Measurements from ENCODE around the gene TRPM4.
"Not testable (repeated sequence)": the region's sequence is repeated elsewhere in the genome, so short reads cannot be mapped to it uniquely, and the experiment has no call there.

Gene TRPM4

DNA sequence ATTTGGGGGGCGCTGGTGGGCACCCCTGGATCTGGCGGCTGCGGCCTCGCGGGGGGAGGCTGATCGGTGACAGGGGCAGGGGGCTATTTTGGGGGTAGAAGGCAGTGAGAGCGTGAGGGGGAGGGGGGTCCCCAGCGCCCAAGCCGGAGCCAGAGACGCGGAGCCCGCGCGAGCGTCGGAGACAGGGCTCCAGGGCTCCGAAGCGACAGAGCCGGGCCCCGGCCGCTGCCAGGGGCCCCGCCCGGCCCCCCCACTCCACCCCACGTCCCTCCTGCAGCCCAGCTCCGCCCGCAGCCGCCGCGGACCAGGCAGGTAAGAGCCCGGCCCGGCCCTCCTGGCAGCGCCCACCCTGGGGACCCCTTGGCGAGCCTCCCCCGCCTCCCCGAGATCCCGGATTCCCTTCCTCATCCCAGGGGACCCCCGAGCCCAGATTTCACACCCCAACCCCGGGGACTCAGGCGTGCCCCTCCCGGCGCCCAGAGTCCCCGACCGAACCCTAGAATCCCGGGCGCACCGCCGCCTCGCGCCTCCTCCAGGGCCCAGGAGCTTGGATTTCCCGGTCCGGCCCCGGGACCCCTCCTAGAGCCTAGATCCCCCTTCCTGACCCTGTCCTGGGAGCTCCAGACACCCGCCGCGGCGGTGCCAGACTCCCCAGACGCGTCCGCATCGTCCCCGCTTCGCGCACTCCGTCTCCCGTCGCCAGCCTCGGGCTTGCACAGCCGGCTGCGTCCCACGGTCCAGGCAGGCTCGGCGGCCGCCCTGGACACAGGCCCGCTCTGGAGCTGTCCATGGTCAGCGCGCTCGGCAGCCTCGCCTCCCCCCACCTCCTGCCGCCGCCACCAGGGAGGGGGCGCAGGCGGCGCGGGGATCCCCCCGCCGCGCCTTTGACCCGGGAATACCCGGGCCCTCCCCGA lies 37.9 kb upstream of the TRPM4 start, which contains the start of gene PPFIA3:
PPFIA3 (plus strand) TSS at position 134 of the 914 bp plus-strand sequence. CDS start 8,330 bp downstream, outside the sequence.
- TF ChIP-seq, protein P1, sequence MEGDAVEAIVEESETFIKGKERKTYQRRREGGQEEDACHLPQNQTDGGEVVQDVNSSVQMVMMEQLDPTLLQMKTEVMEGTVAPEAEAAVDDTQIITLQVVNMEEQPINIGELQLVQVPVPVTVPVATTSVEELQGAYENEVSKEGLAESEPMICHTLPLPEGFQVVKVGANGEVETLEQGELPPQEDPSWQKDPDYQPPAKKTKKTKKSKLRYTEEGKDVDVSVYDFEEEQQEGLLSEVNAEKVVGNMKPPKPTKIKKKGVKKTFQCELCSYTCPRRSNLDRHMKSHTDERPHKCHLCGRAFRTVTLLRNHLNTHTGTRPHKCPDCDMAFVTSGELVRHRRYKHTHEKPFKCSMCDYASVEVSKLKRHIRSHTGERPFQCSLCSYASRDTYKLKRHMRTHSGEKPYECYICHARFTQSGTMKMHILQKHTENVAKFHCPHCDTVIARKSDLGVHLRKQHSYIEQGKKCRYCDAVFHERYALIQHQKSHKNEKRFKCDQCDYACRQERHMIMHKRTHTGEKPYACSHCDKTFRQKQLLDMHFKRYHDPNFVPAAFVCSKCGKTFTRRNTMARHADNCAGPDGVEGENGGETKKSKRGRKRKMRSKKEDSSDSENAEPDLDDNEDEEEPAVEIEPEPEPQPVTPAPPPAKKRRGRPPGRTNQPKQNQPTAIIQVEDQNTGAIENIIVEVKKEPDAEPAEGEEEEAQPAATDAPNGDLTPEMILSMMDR (IDR thresholded peaks at IDR 0.05; ENCODE audit: control extremely low read depth, extremely low read depth, low read depth, missing control alignments), result no peak
- POLR2A ChIA-PET, result interaction anchor here (0.5 to 1.2 kb wide), 3 partner anchors 126 to 233 kb away, joined by 4 to 5 read pairs (median 4); partner anchors contain the start of genes GYS1 and RUVBL2
- CTCF ChIA-PET, result interaction anchor here (0.8 to 1.8 kb wide), 5 partner anchors 10 to 79 kb away, joined by 3 to 7 read pairs (median 4); no protein-coding TSS in a partner anchor
- DNase-seq (ENCODE audit: extremely low spot score), result no peak

DNA sequence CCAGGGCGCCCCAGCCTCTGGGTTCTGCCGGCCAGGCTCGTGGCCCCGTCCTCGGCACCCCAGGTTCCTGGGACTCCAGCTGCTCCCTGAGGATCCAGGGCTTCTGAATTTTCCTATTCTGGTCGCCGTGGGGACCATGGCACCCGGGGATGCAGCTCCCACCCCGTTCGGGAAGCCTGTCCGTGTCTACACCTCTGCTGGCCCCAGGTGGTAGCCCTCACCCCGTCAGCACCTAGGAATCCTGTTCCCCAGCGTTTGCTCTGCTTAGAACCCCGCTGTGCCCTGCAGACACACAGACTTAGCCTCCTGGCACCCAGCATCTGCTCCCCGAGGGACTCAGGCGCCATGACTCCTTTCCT lies 37.3 kb upstream of the TRPM4 start:
- DNase-seq (ENCODE audit: extremely low spot score), result no peak
- ChIA-PET CTCF (interaction anchor here (0.8 to 1.9 kb wide), 6 partner anchors 9 to 78 kb away, joined by 3 to 7 read pairs (median 4); no protein-coding TSS in a partner anchor), POLR2A (interaction anchor here (0.5 to 1.2 kb wide), 2 partner anchors 127 to 233 kb away, joined by 4 read pairs; partner anchors contain the start of genes GYS1 and RUVBL2)
- TF ChIP-seq, protein P1 (IDR thresholded peaks at IDR 0.05; ENCODE audit: control extremely low read depth, extremely low read depth, low read depth, missing control alignments), result no peak

DNA sequence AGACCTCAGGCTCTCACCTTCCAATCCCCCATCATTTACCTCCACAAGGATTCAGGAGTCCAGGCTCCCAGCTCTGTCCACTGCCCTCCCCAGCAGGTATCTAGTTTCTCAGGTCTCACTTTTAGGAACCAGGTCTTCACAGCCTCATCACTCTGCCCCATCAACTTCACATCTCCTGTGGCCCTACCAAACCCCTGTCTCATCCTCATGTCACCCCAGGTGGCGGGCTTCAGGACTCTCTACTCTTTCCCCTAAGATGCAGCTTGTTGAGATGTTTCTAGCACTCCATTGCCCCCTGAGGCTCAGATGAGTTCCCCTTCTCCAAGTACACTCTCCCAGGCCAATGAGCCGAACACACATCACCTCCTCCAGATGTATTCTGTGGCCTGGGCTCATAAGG lies 36.7 kb upstream of the TRPM4 start:
- no peak for DNase-seq (ENCODE audit: extremely low spot score)
- ChIA-PET POLR2A (interaction anchor here (1.2 kb wide), 1 partner anchor 127 kb away, joined by 4 read pairs; the partner anchor contains the start of genes GYS1 and RUVBL2), CTCF (interaction anchor here (1.6 to 1.9 kb wide), 3 partner anchors 9 to 26 kb away, joined by 4 to 7 read pairs (median 6); no protein-coding TSS in a partner anchor)
- TF ChIP-seq, protein P1 (IDR thresholded peaks at IDR 0.05; ENCODE audit: control extremely low read depth, extremely low read depth, low read depth, missing control alignments), result no peak

DNA sequence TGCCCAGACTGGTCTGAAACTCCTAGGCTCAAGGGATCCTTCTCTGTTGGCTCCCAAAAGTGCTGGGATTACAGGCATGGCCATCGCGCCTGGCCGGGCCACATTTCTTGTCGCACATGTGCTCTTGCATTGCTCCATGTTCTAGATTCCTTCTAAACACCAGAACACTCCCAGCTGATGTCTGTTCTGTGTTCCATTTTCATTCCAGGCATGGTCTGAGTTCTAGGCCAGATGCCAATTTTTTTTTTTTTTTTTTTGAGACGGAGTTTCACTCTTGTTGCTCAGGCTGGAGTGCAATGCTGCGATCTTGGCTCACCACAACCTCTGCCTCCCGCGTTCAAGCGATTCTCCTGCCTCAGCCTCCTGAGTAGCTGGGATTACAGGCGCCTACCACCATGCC lies 35.8 kb upstream of the TRPM4 start:
- POLR2A ChIA-PET, result interaction anchor here (0.6 kb wide), 1 partner anchor 159 kb away, joined by 3 read pairs; no protein-coding TSS in a partner anchor
- CTCF ChIA-PET, result interaction anchor here (1.9 kb wide), 1 partner anchor 25 kb away, joined by 6 read pairs; no protein-coding TSS in a partner anchor
- DNase-seq (ENCODE audit: extremely low spot score), result not testable (repeated sequence)

DNA sequence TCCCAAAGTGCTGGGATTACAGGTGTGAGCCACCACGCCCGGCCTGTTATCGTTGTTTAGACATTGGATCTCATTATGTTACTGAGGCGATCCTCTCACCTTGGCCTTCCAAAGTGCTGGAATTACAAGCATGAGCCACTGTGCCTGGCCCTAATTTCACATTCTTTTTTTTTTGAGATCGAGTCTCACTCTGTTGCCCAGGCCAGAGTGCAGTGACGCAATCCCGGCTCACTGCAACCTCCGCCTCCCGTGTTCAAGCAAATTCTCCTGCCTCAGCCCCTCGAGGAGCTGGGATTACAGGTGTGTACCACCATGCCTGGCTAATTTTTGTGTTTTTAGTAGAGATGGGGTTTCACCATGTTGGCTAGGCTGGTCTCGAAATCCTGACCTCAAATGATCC lies 34.3 kb upstream of the TRPM4 start:
- CTCF ChIA-PET; DNase-seq (ENCODE audit: extremely low spot score); POLR2A ChIA-PET: not testable (repeated sequence)

DNA sequence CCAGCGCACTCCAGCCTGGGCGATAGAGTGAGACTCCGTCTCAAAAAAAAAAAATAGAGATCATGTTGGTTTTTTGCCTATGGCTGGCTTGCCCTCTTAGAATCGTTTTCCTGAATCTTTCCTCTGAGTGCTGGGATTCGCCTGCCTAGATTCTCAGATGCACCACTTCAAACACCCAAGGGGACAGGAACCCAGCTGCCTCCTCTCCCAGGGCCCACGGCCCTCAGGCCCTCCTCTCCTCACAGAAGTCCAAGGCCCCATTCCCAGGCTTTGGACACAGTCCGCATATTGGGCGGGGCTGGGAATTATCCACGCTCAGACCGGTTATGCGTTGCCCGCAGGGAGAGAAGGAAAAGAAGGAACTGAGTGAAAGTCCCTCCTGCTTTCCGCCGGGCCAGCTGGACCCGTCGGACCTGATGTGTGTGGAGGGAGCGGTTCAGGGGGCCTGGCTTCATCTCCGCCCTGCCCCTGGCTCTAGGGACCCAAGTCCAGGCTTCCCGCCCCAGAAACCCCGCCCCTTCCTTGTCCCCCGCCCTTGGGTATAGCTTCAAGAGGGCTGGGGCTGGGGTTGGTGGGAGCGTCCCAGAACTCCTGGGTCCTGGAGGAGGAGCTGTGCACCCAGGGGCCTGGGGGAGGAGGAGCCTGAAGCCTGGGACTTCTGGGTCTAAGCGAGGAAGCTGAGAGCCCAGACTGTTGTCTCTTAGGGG lies 32.4 kb upstream of the TRPM4 start:
- no peak for DNase-seq (ENCODE audit: extremely low spot score)
- ChIA-PET POLR2A (interaction anchor here (0.6 kb wide), 1 partner anchor 139 kb away, joined by 3 read pairs; no protein-coding TSS in a partner anchor), CTCF (interaction anchor here (0.6 to 1.8 kb wide), 3 partner anchors 10 to 224 kb away, joined by 3 to 7 read pairs (median 5); no protein-coding TSS in a partner anchor)
- TF ChIP-seq, protein P1 (IDR thresholded peaks at IDR 0.05; ENCODE audit: control extremely low read depth, extremely low read depth, low read depth, missing control alignments), result no peak

DNA sequence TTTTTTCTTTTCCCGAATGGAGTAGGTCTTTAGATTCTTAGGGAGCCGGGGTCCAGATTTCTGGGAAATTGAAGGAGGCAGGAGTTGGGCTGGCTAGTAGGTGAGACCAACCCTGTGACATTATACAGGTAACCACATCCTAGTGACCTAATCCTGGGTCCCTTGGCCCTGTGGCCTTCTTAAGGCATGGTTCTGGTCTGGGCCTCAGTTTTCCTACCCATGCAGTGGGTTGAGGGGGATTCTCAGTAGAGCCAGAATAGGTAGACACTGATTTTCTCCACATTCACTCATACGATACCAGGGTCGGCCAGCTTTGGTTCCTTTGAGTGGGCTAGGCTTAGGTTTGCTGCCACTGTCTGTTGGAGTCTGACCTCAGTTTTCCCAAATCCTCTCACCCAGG lies 31.0 kb upstream of the TRPM4 start:
- no peak for DNase-seq (ENCODE audit: extremely low spot score)
- ChIA-PET POLR2A (no interaction called here), CTCF (interaction anchor here (0.7 to 3.5 kb wide), 3 partner anchors 12 to 29 kb away, joined by 3 to 18 read pairs (median 15); partner anchors contain the start of gene LIN7B)
- TF ChIP-seq, protein P1 (IDR thresholded peaks at IDR 0.05; ENCODE audit: control extremely low read depth, extremely low read depth, low read depth, missing control alignments), result no peak

DNA sequence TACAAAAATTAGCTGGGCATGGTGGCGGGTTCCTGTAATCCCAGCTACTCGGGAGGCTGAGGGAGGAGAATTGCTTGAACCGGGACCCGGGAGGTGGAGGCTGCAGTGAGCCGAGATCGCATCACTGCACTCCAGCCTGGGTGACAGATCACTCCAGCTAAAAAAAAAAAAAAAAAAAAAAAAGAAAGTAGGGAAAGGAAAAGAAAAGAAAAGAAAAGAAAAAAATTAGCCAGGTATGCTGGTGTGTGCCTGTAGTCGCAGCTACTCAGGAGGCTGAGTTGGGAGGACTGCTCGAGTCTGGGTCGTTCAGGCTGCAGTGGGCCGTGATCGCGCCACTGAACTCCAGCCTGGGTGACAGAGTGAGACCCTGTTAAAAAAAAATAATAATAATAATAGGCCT lies 30.4 kb upstream of the TRPM4 start:
- not testable (repeated sequence) for DNase-seq (ENCODE audit: extremely low spot score)
- ChIA-PET POLR2A (interaction anchor here (0.6 to 0.7 kb wide), 3 partner anchors 13 to 380 kb away, joined by 4 to 7 read pairs (median 6); partner anchors contain the start of genes IZUMO1 and LIN7B), CTCF (interaction anchor here (0.7 to 3.9 kb wide), 6 partner anchors 13 to 71 kb away, joined by 3 to 31 read pairs (median 15); partner anchors contain the start of gene LIN7B)
